ENCODE data around the gene FMN2.
A peak's percentile ranks its signal among the peaks of the same experiment; 100 is the strongest.
"Not testable (repeated sequence)": the region's sequence is repeated elsewhere in the genome, so short reads cannot be mapped to it uniquely, and the experiment has no call there.

FMN2 gene

DNA sequence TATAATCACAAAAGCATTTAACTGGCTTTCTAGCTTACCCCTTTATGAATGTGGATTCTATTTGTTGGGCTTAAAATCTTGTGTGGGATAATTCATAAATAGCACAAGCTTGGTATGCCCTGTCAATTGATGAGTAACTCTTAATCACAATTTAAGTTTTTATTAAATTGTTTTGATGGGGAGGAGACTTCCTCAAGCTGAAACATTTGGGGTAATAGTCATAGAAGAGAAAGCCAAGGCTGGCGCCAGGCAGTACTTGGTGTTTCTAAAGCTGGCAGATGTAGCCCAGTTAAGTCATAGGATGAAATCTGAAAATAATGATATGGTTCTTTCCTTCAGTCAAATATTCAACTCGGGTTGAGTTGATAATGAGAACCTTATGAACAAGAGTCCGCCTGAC lies 167.2 kb downstream of the FMN2 start:
- no peak for DNase-seq

DNA sequence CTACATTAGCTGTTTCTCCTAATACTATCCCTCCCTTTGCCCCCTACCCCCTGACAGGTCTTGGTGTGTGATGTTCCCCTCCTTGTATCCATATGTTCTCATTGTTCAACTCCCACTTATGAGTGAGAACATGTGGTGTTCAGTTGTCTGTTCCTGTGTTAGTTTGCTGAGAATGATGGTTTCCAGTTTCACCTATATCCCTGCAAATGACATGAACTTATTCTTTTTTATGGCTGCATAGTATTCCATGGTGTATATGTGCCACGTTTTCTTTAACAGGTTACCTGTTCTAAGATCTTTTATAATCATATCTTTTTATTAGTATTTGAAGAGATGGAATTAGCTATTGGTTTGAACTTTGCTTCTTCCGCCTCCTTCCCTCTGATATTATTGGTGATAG lies 172.8 kb downstream of the FMN2 start:
- DNase-seq, result not testable (repeated sequence)

DNA sequence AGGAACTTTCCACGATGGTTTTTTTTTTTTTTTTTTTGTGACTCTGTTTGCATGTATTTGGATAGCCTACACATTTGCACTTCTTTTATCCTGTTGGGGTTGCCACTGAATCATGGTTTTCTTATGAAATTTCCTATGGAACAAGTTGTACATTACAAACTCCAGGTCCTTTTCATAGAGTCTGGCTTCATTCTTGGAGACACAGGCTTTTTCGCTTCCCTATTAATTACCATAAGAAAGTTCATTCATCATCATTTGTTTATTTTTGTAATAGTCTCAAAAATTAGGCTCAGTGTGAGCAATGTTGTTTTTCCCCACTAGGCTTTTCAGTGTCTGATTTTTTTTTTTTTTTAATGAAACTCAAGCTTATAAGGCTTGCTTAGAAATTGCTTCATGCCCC lies 179.4 kb downstream of the FMN2 start:
- no peak for DNase-seq

DNA sequence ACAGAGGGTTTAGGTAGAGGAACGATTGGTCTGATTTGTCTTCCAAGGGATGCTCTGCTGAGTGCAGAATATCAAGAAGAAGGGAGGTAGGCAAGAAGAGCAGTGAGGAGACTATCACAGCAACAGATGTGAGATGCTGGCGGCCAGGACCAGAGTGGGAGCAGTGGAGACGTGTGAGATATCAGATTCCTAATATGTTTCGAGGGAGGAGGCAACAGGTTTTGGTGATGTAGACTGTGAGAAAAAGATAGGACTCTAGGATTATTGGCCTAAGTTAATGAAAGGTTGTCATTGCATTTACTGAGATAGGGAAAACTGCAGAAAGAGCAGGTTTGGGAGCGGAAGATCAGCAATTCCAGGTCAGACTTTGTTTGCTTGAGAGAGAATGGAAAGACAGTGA lies 182.9 kb downstream of the FMN2 start:
- no peak for DNase-seq

DNA sequence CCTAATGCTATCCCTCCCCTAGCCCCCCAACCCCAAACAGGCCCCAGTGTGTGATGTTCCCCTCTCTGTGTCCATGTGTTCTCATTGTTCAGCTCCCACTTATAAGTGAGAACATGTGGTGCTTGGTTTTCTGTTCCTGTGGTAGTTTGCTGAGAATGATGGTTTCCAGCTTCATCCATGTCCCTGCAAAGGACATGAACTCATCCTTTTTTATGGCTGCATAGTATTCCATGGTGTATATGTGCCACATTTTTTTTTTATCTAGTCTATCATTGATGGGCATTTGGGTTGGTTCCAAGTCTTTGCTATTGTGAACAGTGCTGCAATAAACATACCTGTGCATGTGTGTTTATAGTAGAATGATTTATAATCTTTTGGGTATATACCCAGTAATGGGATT lies 183.5 kb downstream of the FMN2 start:
- not testable (repeated sequence) for DNase-seq

DNA sequence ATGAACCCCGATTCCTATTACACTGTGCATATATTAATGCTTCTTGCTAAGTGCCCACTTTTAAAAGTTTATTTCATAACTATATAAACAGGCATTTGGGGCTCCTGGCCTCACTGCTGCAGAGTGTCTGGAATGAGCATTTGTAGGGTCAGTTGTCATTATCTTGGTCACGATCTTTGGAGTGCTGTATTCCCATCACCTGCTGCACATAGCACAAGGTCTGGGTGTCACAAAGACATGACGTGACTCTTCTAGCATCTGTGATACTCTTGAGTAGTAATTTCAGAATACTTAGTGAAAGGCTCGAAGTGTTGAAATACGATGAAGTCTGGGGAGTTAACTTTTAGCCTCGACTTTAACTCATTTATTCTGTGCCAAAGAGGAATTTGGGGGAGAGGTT lies 186.4 kb downstream of the FMN2 start:
- DNase-seq, result no peak

DNA sequence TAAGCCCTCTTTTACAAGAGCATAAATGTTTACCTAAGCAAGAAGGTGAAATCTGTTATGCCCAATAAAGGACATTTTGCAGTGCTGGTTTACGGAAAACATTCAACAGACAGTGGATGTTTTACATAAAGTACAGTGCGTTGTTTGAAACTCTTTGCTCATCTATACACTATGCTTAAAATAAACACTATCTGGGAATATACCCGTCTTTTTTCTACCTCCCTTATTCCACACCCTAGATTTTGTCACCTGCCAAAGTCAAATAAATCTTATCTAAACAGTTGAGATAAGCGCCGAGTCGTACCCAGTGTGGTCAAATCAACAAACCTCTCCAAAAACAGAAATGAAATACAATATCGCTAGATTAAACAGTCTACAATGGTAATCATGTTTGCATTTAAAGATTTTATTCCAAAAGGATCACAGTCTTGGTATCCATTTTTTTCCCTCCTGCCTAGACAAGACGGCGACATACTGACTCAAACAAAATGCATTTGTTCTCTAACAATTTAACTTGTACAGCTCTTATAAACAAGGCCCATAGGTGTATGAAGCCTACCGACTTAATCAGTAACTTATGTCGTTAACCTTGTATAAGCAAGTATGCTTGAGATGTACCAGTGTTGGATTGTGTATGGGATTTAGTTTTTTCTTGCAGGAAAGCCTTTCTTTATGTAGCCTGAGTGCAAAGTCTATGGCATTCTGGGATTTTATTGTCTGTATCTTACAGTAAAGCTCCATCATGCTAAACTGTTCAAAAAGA lies 189.1 kb downstream of the FMN2 start:
- DNase-seq, result no peak

DNA sequence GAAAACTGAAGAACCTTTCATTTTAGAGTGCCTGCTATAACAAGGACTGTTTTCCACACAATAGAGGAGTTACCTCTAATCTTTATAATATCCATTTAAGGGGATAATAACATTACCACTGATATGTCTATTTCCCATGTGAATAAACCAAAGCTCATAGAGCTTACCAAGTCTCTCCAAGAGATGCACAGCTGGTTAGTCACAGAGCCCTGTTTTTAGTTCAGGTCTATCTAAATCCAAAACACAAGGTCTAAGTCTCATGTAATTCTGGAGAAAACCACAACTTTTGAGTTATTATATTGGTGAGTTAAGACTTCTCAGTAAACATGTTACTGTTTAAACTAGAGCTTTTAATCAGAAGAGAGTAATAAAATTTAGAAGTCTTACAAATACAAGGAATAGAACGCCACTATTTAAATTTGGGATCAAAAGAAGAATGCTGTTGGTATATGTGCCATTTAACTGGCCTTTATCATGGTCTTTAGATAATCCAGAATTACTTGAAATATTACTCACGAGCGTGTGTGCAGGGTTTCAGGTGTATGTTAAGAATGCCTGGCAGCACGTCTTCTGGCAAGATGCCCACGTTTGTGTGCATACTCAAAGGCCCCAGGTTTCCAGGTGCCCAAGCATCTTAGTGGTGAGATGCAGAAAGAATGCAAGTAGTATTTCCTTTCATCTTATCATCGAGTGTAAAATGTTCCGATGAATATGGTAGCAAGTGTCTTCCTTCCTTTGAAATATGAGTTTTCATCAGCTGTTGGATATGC lies 190.6 kb downstream of the FMN2 start:
- DNase-seq, result no peak

DNA sequence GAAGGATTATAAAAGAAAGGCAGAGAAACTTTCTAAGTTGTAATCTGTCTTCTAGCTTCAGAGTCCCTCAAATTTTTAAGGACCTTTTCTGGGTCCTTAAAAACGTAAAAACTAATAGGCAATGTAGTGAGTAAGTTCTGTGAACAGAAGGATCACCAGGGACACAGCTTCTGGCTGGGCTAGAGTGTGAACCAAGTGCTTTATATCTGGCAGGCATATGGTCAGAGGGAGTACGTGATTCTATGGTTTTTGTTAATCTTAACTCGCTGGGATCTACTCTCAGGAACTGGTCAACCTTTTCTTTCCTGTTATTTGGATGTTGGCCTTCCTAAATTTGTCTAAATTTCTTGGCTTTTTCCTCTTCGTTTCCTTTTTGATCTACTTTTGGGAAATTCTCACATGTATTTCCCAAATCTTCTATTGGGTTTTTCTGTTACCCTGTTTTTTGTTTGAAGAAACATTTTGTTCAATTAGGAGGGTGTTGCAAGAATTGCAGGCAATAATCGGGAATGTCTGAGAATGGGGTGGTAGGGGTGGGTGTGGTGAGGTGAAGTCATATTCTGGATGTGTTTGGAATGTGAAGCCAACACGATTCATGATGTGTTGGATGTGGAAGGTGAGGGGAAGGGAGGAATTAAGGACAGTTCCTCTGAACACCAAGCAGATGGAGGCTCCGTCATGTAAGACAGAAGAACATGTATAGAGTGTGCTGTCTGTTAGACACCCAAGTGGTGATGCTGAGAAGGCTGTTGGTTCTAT lies 193.2 kb downstream of the FMN2 start:
- DNase-seq, result no peak

DNA sequence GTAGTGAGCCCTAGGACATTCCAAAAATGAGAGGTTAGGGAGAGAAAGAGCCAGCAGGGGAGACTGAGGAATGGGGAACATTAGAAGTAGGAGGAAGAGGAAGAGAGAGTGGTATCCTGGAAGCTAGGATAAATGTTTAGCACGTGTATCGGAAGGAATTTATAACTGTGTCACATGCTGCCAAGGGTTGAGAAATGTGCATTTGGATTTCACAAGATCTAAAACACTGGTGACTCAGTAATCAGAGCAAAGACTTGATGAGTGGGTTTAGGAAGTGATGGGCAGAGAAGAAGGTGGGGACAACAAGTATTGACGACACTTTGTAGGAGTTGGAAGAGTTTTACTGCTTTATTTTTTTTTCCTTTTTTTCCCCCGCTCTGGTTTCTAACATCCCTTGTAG lies 193.9 kb downstream of the FMN2 start:
- no peak for DNase-seq

DNA sequence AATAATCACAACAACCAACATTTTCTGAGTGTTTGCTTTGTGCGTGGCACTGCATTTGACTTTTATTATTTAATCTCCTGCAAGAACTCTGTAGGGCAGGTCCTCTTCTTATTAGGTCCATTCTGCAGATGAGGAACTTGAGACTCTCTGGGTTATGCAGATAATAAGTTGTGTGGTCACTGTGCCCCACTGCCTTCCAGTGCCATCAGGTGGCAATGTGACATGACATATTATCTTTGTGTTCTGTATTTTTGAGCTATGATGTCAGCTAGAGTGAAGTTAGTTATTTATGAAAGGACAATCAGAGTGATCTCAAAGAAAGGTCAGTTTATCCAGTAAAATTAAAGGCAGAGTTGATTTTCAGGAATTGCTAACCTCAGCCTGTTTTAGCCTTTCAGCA lies 196.0 kb downstream of the FMN2 start:
- DNase-seq, result no peak

DNA sequence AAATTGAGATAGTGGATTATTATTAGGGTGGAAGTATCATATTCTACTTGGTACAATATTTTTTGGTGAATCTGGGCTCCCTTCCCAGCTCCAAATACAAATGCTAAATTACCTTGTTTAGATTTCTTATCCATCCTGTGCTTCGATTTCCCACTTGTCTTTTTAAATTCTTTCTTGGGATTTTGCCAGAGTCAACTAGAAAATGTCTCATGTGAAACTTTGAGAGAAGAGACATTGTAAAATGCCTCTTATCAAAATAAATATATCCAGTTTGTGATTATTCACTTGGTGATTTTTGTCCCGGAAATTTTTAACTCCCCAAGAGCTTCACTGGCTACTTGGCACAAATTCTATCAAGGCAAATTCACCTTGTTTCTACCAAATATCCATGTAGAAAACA lies 202.0 kb downstream of the FMN2 start:
- DNase-seq, result no peak

DNA sequence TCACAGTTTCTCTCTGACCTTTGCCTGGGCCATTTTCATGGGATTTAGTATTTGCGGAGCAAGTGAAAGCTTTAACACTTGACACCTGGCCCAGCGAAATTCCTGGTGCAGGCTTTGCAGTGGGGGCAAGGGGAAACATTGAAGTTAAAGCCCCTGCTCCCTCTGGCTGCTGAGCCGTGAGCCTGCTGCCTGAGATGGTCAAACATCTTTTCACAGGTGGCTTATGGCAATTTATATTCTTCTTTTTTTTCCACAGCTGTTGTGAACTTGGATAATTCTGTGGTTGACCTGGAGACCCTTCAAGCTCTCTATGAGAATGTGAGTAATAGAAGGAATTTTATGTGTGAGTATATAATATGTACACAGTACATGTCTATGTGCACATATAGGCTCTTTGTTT lies 202.9 kb downstream of the FMN2 start:
- DNase-seq, result no peak

DNA sequence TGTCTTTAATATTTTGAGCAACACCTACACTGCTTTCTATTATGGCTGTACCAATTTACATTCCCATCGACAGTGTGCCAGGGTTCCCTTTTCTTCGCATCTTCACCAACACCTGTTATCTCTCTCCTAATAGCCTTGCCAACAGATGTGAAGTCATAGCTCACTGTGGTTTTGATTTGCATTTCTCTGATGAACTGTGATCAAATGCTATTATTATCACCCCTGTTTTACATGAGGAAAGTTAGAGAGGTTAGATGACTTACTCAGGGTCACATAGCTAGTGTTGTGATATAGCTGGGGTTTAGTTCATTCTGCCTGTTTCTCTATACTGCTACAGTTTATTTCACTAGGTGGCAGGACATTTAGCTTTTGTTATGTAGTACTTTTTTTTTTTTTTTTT lies 204.1 kb downstream of the FMN2 start:
- DNase-seq, result no peak

DNA sequence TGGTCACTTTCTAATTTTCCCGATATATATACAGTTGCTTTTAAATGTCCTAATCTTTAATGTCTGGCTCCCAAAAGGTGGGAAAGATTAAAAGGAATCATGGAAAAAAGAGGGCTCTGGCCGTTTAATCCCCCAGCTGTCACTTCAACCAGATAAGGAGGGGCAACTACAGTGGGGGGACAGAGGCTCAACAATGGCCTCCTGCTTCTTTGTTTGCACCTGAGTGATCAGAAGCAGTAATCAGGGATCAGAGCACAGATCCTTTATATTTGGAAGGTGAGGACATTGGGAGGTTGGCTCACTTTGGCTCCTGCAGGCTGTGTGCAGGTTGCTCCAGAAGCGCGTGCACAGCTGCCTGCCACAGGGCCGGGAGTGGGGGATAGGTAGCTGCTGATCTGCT lies 212.8 kb downstream of the FMN2 start:
- peak; percentile 34 for DNase-seq

DNA sequence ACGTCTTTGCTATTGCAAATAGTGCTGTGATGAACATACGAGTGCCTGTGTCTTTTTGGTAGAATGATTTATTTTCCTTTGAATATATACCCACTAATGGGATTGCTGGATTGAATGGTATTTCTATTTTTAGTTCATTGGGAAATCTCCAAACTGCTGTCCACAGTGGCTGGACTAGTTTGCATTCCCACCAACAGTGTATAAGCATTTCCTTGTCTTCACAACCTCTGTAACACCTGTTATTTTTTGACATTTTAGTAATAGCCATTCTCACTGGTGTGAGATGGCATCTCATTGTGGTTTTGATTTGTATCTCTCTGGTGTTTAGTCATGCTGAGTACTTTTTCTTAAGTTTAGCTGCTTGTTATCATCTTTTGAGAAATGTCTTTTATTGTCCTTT lies 215.0 kb downstream of the FMN2 start:
- DNase-seq, result no peak

DNA sequence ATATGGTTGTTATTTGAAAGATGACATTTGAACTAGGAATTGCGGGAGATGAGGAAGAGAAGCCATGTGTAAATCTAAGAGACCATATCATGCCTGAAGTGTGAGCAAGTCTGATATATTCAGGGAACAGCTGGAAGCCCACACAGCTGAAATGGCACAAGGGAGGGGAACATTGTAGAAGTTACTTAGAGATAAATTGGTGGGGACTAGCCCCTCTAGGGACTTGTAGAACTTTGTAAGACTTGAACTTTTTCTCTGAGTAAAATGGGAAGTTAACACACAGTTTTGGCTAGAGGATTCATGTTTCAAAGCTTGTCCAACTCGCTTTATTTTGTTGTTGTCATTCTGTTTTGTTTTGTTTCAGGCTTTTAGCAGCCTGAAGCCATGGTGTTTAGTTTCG lies 216.4 kb downstream of the FMN2 start:
- DNase-seq, result no peak

DNA sequence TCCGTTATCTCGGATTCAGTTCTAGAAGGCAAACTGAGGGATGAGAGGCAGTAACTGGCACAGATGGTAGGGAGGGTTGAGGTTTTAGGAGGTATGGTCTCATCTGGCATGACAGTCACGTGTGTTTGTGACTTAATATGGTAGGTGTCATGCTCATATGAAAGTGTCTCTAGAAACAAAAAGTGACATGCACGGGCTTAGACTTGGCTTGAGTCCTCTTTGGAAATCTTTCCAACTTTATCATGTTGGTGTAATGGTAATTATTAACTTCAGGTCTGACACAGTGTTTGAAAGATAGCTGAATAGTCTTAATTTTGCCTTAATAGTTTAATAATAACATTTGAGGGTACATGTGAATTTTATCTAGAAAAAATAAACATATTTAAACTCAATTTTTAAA lies 218.1 kb downstream of the FMN2 start:
- DNase-seq, result no peak

DNA sequence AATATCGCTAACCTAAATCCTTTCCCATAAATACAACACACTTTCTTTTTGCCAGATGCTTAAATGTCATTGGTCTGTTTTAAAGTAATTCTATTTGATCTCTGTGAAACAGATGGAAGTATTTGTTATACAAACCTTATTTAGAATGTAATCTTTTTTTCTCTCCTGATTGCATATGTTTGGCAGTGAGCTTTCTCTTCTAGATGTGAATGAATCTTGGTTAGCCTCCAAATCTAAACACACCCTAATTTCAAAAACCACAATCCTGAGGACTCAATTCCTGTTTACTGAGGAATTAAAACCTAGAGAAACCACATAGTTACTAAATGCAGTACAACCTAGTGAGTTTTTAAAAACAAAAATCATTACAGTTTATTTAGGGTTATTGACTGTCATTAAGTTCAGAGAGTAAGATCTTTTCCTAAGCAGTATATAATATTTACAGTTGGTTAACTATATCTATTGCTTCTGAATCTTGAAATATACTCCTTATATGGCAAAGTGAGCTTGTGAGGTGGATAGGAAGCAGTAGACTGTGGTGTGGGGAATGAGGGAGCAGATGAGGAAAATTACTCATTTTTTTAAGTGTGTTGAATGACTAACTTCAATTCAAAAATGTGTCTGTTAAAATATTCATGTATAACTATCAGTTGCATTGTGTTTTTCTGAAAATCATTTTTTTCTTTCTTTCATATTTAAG lies 218.7 kb downstream of the FMN2 start:
- DNase-seq, result no peak

DNA sequence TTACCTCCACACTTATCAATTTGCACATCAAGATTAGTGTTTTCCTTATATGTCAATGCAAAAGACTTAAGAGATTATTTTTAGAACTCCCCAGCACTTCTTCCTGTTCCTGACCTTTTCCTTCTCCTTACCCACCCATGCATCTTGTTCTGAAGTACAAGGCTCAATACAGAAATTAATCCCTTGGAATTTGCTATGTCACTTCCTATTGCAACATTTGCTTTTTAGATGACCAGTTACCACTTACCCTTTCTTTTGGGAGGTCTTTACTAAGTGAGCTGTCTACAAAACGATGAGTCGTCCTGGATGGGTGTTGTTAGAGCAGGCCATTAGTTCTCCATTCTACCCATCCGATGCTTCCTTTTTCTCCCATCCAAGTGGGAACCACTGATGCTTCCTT lies 221.2 kb downstream of the FMN2 start:
- no peak for DNase-seq

DNA sequence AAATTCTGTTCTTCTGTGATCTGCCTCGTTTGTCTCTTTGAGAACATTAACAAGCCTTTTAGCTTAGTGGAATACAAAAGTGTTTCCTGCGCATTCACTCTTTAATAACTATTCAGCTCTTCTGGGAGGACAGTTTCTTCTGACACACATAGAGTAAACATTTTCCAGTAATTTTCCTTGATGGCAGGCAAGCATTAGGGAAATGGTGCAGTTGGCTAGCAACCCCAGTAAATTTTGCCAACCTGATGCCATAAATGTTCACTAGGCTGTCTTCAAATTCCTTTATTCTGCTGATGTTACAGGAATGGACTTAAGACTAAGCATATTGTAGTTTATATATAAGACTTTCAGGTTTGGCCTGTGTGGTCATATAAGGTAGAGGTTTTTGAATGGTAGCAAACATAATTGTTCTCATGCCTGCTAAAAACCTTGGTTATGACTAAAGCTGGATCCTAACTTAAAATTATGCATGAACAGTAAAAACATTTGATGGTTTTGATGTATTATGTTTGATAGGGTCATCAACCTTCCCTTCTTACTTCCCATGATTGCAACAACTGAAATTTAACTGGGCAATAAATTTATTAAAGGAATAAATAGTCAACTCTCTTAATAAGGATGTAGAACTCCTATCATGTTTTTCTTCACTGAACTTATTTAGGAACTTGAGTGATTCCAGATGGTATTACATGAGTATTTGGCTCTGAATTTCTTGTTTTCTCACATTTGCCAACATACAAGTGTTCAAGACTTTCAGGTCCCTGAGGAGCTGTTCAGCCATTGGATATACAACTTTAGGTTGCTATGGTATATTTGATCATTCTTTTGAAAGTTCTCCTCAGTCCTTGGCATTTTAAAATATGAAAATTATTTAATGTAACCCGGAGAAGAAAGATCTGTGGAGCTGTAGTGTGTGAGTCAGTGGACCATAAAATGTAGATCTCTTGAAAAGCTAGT lies 223.4 kb downstream of the FMN2 start:
- no peak for DNase-seq

DNA sequence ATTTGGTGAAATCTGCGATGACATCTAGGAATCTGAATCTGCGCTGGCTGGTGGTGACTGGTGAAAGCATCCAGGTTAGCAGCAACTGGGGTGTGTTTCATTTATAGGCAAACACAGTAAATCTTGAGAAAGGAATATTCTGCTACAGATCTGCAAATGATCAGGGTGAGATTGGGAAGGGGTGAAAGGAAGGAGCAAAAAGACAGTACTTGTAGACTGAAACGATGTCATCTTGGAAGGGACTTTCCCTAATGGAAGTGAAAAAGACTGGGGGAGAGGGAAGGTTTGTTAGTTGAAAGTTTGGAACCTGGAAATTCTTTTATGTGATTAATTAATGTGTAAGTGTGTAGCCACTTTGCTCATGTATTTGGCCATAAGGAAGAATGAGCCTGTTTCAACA lies 228.3 kb downstream of the FMN2 start:
- no peak for DNase-seq

All from NCI-H524 treated with DMSO at 0.1 percent for 48 hours (cell line).